Testis (tissue), 3 donors: ENCODE results near the gene KRT72. TPM values are rescaled to one million over a fixed set of nuclear protein-coding genes. Genes with fewer than 3 reads are reported as not detected.

ENCODE experiments used
- DNase-seq: peaks from one replicate; pipeline ENCODE4 v3.0.0-alpha.2; 2019
- H3K27ac ChIP-seq, 2 donors: fragments of 200-600 bp; sonication (generic); one replicate each; pipeline ENCODE4 v1.5.1; 2019
- H3K27me3 ChIP-seq: fragments of 200-600 bp; sonication (generic); one replicate; pipeline ENCODE4 v1.5.1; 2019
- H3K36me3 ChIP-seq: fragments of 200-600 bp; sonication (generic); one replicate; pipeline ENCODE4 v1.5.1; 2017; ENCODE audit warnings: low read depth; ENCODE audit errors: missing control alignments
- H3K4me1 ChIP-seq: fragments of 200-600 bp; sonication (generic); one replicate; pipeline ENCODE4 v1.5.1; 2019
- H3K4me3 ChIP-seq, 2 donors: fragments of 200-600 bp; sonication (generic); one replicate each; pipeline ENCODE4 v1.5.1; 2017 to 2019
- H3K9me3 ChIP-seq: fragments of 200-600 bp; sonication (generic); one replicate; pipeline ENCODE4 v1.5.1; 2017
- CTCF ChIP-seq, 3 experiments: fragments of 450-650 bp in 2 of 3; fragments of 200-600 bp in 1 of 3; sonication (generic) in 1 of 3; IDR thresholded peaks; one replicate each; pipeline ENCODE4 v1.5.1; 2016 to 2019; ENCODE audit warnings: antibody characterized with exemption in 3 of 3, mild to moderate bottlenecking in 2 of 3, moderate library complexity in 1 of 3
- POLR2A ChIP-seq: fragments of 450-650 bp; IDR thresholded peaks from one replicate; pipeline ENCODE4 v1.6.1; 2017; ENCODE audit warnings: antibody characterized with exemption, mild to moderate bottlenecking, moderate library complexity
- WGBS, 2 donors: methylation state at CpG; one replicate each; pipeline ENCODE4 v1.1.5; 2018; 5-methylcytosine and 5-hydroxymethylcytosine counted together
- intact Hi-C: fragments of 100-400 bp; cut with DNase I; formaldehyde crosslinking; loops from one replicate; pipeline ENCODE4 v1.15.1; 2023; ENCODE audit warnings: low total_unique reads
- polyA plus RNA-seq: library from polyadenylated mRNA; stranded (reverse); fragments of 350-450 nt; fragmentation: Illumina TruSeq; extraction: RNeasy Lipid Tissue Mini Kit (QIAGEN cat#74804); gene quantifications from one replicate; pipeline ENCODE4 v1.2.3, GENCODE V29; 2014; ENCODE audit warnings: low read depth, low replicate concordance; ENCODE audit not compliant: insufficient read depth
- total RNA-seq, 2 donors: library from RNA; depleted of rRNA; stranded (reverse); fragments of >200 nt; gene quantifications; one replicate each; pipeline ENCODE4 v1.2.3, GENCODE V29; 2016

The KRT72 gene
- total and polyA plus RNA-seq, 3 donors from 2014 or later = 11.7 to 85.0 (median 16.5) TPM

GRCh38 chr12:52551216-52551865 is 49.9 kb downstream of the KRT72 start:
- TF ChIP-seq CTCF (IDR thresholded peaks at IDR 0.05) (no peak), POLR2A (no peak)
- Histone ChIP-seq H3K36me3 (no peaks in the 10 kb centered on the region), H3K27ac (no peak overlapping the region), H3K4me1 (no peaks in the 10 kb centered on the region), H3K4me3 (no peak overlapping the region), H3K9me3 (no peaks in the 10 kb centered on the region), H3K27me3 (no peaks in the 10 kb centered on the region)
- DNase-seq = no peak
- 63 to 73% methylated on average over 6 of the region's 6 CpGs for WGBS, 2 donors
- intact Hi-C loops = no loop called here

- H3K9me3 ChIP-seq = no peaks in the 10 kb centered on the region
- TF ChIP-seq CTCF (IDR thresholded peaks at IDR 0.05) (no peak), POLR2A (no peak)
- 92 to 98% methylated on average over 15 of the region's 15 CpGs for WGBS, 2 donors
- no peaks in the 10 kb centered on the region for H3K27me3 ChIP-seq
- no peaks in the 10 kb centered on the region for H3K36me3 ChIP-seq
- no peak overlapping the region for H3K27ac ChIP-seq
- no peak overlapping the region for H3K4me3 ChIP-seq
- DNase-seq = no peak
- intact Hi-C loops = no loop called here
- no peaks in the 10 kb centered on the region for H3K4me1 ChIP-seq
These were observed 55.1 kb downstream of the KRT72 start for GRCh38 chr12:52546126-52546525.

- Histone ChIP-seq H3K36me3 (no peaks in the 10 kb centered on the region), H3K4me1 (peaks cover 3% of the 10 kb centered on the region), H3K27ac (no peak overlapping the region), H3K9me3 (no peaks in the 10 kb centered on the region), H3K27me3 (no peaks in the 10 kb centered on the region), H3K4me3 (no peak overlapping the region)
- DNase-seq = peak; percentile 23
- intact Hi-C loops = no loop called here
- TF ChIP-seq CTCF (IDR thresholded peaks at IDR 0.05) (no peak), POLR2A (no peak)
- 78 to 81% methylated on average over 8 to 17 of the region's 17 CpGs for WGBS, 2 donors
These were observed 57.0 kb downstream of the KRT72 start for GRCh38 chr12:52543985-52544883.

GRCh38 chr12:52542785-52543318 is 58.4 kb downstream of the KRT72 start:
- H3K27me3 ChIP-seq = no peaks in the 10 kb centered on the region
- H3K27ac ChIP-seq = no peak overlapping the region
- intact Hi-C loops = no loop called here
- TF ChIP-seq POLR2A (no peak), CTCF (IDR thresholded peaks at IDR 0.05) (no peak)
- H3K9me3 ChIP-seq = no peaks in the 10 kb centered on the region
- WGBS, 2 donors = 63 to 79% methylated on average over 7 of the region's 7 CpGs
- no peak for DNase-seq
- H3K36me3 ChIP-seq = no peaks in the 10 kb centered on the region
- H3K4me3 ChIP-seq = no peak overlapping the region
- H3K4me1 ChIP-seq = peaks cover 7% of the 10 kb centered on the region
